22Rv1 (cell line): ENCODE measurements around the gene LETMD1.

Experiments
- ZFX ChIP-seq: fragments of 450-650 bp; IDR thresholded peaks from 2 replicates; pipeline ENCODE4 v1.6.1; 2017; ENCODE audit warnings: antibody characterized with exemption, borderline replicate concordance
- TF ChIP-seq, protein P1 (sequence below): fragments of 450-650 bp; IDR thresholded peaks from 2 replicates; pipeline ENCODE4 v1.5.1; 2017; ENCODE audit warnings: mild to moderate bottlenecking

DNA sequence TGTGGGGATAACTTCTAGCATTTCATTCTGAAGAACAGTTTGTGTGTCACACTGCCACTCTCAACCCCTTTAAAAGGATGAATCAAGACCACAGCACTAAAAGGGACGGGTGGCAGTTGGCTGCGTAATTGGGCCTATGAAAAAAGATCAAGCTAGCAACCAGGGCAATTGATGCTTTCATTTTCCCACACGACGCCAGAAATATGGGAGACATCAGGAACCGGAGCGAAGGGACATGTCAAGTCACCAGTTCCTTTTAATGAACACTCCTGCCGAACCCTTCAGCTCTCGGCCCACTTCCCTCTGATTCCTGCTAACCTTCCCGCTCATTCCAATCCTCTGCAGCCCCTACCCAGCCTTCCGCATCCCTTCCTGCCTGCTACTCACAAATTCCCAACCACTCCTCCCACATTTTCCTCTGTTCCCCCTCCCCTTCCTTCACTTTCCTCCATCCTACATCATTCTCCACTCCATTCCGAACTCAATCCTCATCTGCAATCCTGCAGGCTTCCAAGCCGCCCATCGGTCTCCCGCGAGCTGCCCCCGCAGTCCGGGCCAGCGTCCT, 34.5 kb downstream of the LETMD1 start:
- TF ChIP-seq, protein P1, sequence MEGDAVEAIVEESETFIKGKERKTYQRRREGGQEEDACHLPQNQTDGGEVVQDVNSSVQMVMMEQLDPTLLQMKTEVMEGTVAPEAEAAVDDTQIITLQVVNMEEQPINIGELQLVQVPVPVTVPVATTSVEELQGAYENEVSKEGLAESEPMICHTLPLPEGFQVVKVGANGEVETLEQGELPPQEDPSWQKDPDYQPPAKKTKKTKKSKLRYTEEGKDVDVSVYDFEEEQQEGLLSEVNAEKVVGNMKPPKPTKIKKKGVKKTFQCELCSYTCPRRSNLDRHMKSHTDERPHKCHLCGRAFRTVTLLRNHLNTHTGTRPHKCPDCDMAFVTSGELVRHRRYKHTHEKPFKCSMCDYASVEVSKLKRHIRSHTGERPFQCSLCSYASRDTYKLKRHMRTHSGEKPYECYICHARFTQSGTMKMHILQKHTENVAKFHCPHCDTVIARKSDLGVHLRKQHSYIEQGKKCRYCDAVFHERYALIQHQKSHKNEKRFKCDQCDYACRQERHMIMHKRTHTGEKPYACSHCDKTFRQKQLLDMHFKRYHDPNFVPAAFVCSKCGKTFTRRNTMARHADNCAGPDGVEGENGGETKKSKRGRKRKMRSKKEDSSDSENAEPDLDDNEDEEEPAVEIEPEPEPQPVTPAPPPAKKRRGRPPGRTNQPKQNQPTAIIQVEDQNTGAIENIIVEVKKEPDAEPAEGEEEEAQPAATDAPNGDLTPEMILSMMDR = no peak
- TF ChIP-seq ZFX = no peak
